ENCODE results near the gene ST3GAL5. TPM values are rescaled to one million over a fixed set of nuclear protein-coding genes. Genes with fewer than 3 reads are reported as not detected.

Gene ST3GAL5
- total and polyA plus RNA-seq, 2 of the 8 experiments (the other 6 are each of a cell fraction or from before 2014, with no cell fraction given) = 1.9 to 4.5 TPM

- 0 out of 8 replicates have a peak overlapping the region, but pooled peaks of 1 of the 4 experiments have one; percentile 0 for H3K4me3 ChIP-seq (ENCODE audit: extremely low read depth in 1 of 4, insufficient read depth in 2 of 4, low read depth in 3 of 4, low read length in 4 of 4)
- no peaks in the 10 kb centered on the region for H3K23me2 ChIP-seq (ENCODE audit: low read depth, low read length)
- H3K9me3 ChIP-seq (ENCODE audit: insufficient read depth in 2 of 2, low read depth in 1 of 2, low read length in 1 of 2) = no peaks in the 10 kb centered on the region
- H3K56ac ChIP-seq (replicated peaks; ENCODE audit: insufficient read length, low read depth, low read length) = no peak overlapping the region
- no peak for FAIRE-seq
- no peak overlapping the region for H4K5ac ChIP-seq (ENCODE audit: insufficient read length, low read depth, low read length)
- peaks cover 0 to 3% (median 0%) of the 10 kb centered on the region in 4 experiments; a peak in 3 of 7 replicates for H3K4me1 ChIP-seq (replicated peaks in 1 of 4; ENCODE audit: control insufficient read depth in 3 of 4, insufficient read depth in 4 of 4, low read length in 3 of 4)
- H3K79me1 ChIP-seq (ENCODE audit: low read depth, low read length) = no peaks in the 10 kb centered on the region
- H2BK5ac ChIP-seq (ENCODE audit: low read depth, low read length) = no peak overlapping the region
- no peak overlapping the region for H2BK120ac ChIP-seq (replicated peaks; ENCODE audit: low read depth, low read length)
- peak overlapping the region in 1 of 2 experiments; percentile 1; a peak in 1 of 4 replicates for H3K4me2 ChIP-seq (ENCODE audit: insufficient read depth in 1 of 2, low read depth in 2 of 2, low read length in 2 of 2)
- no peak overlapping the region for H2BK15ac ChIP-seq (ENCODE audit: low read length)
- 0 out of 2 replicates have a peak overlapping the region, but pooled peaks have one; percentile 48 for H2BK20ac ChIP-seq (ENCODE audit: low read length)
- 45% methylated on average over 20 of the region's 20 CpGs; no CpG with 5 or more reads in 1 of the 2 experiments for WGBS, 2 experiments (ENCODE audit: extremely low coverage in 1 of 2, insufficient coverage in 1 of 2, insufficient read length in 1 of 2, insufficient replicate concordance in 2 of 2, low coverage in 1 of 2, low lambda C conversion rate in 2 of 2, missing lambda C conversion rate in 1 of 2)
- DNase-seq (ENCODE audit: low read depth in 1 of 2, low spot score in 2 of 2) = peak in 1 of 2 experiments; percentile 92
- no peak overlapping the region for H3K27ac ChIP-seq (ENCODE audit: low read depth, low read length)
- POLR2A ChIA-PET (ENCODE audit: partially characterized antibody) = interaction anchor here (0.7 to 1.1 kb wide), 4 partner anchors 11 to 614 kb away, joined by 3 read pairs; partner anchors contain the start of gene KDM3A
- H3K9ac ChIP-seq (replicated peaks in 1 of 4; ENCODE audit: extremely low read depth in 1 of 4, low read depth in 3 of 4, low read length in 3 of 4) = no peak overlapping the region
- H4K20me1 ChIP-seq (replicated peaks in 1 of 2; ENCODE audit: control insufficient read depth in 1 of 2, insufficient read depth in 2 of 2, low read length in 2 of 2) = no peaks in the 10 kb centered on the region
- H3K23ac ChIP-seq (ENCODE audit: insufficient read length) = no peak overlapping the region
- no peak overlapping the region for H3K18ac ChIP-seq (ENCODE audit: extremely low read depth, low read length)
- H2BK12ac ChIP-seq (ENCODE audit: low read depth, low read length) = no peak overlapping the region
- no peaks in the 10 kb centered on the region for H3K36me3 ChIP-seq (ENCODE audit: control insufficient read depth in 2 of 4, insufficient read depth in 4 of 4, low read length in 3 of 4)
- H3K14ac ChIP-seq (ENCODE audit: insufficient read length) = no peak overlapping the region
- no peaks in the 10 kb centered on the region for H3K79me2 ChIP-seq (ENCODE audit: control insufficient read depth in 1 of 2, insufficient read depth in 2 of 2, low read length in 2 of 2)
- no peak overlapping the region for H3K4ac ChIP-seq (replicated peaks; ENCODE audit: insufficient read length, low read depth, low read length)
- H4K8ac ChIP-seq (ENCODE audit: extremely low read depth, insufficient read depth, low read length) = no peak overlapping the region; the same call in 1 of the 2 replicates
- CTCF ChIA-PET (ENCODE audit: partially characterized antibody) = interaction anchor here (0.5 to 6.0 kb wide), 62 partner anchors 9 to 264 kb away, joined by 3 to 61 read pairs (median 4); partner anchors contain the start of gene ST3GAL5
- no peaks in the 10 kb centered on the region for H3K27me3 ChIP-seq (replicated peaks in 1 of 4; ENCODE audit: control insufficient read depth in 3 of 4, extremely low read depth in 1 of 4, insufficient read depth in 3 of 4, low read length in 3 of 4)
- H2AK5ac ChIP-seq (ENCODE audit: low read depth, low read length) = no peak overlapping the region
- peak overlapping the region; percentile 82 for H2AFZ ChIP-seq (ENCODE audit: low read length)
- H4K91ac ChIP-seq (replicated peaks; ENCODE audit: insufficient read length, low read length) = no peak overlapping the region
- TF ChIP-seq EGR1 (IDR thresholded peaks at IDR 0.05; ENCODE audit: borderline replicate concordance, low read depth, low read length) = no peak
- TF ChIP-seq TBP (IDR thresholded peaks at IDR 0.05; ENCODE audit: low read depth, low read length) = no peak
- no peak for TF ChIP-seq BRCA1 (IDR thresholded peaks at IDR 0.05; ENCODE audit: low read depth, low read length)
- no peak for TF ChIP-seq EP300 (IDR thresholded peaks at IDR 0.05; ENCODE audit: borderline replicate concordance in 1 of 2, low read depth in 2 of 2, low read length in 2 of 2)
- TF ChIP-seq TAF1 (IDR thresholded peaks at IDR 0.05; ENCODE audit: low read depth, low read length) = 0 out of 2 replicates have a peak, but pooled peaks have one; percentile 17
- peak; percentile 88 to 91 for TF ChIP-seq RAD21 (IDR thresholded peaks at IDR 0.05 in 1 of 2, conservative IDR thresholded peaks at IDR 0.05 in 1 of 2; ENCODE audit: low read depth in 2 of 2, low read length in 2 of 2)
- TF ChIP-seq KDM1A (IDR thresholded peaks at IDR 0.05; ENCODE audit: borderline replicate concordance, low read length) = no peak
- TF ChIP-seq, protein P1, sequence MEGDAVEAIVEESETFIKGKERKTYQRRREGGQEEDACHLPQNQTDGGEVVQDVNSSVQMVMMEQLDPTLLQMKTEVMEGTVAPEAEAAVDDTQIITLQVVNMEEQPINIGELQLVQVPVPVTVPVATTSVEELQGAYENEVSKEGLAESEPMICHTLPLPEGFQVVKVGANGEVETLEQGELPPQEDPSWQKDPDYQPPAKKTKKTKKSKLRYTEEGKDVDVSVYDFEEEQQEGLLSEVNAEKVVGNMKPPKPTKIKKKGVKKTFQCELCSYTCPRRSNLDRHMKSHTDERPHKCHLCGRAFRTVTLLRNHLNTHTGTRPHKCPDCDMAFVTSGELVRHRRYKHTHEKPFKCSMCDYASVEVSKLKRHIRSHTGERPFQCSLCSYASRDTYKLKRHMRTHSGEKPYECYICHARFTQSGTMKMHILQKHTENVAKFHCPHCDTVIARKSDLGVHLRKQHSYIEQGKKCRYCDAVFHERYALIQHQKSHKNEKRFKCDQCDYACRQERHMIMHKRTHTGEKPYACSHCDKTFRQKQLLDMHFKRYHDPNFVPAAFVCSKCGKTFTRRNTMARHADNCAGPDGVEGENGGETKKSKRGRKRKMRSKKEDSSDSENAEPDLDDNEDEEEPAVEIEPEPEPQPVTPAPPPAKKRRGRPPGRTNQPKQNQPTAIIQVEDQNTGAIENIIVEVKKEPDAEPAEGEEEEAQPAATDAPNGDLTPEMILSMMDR (IDR thresholded peaks at IDR 0.05; ENCODE audit: control extremely low read depth in 1 of 3, insufficient read depth in 1 of 3, low read depth in 1 of 3, low read length in 3 of 3) = peak; percentile 84 to 89 (median 87)
These were observed 61.6 kb downstream of the ST3GAL5 start for GRCh38 chr2:85826990-85827878.

Data from H1 (cell line).